Epithelial cell of prostate (primary cell): ENCODE results near the gene DRD3.

ENCODE experiments used
- DNase-seq: peaks from one replicate; pipeline ENCODE4 v3.0.0-alpha.2; 2011; ENCODE audit warnings: low read depth, low spot score
- H3K27ac ChIP-seq: fragments of 450-650 bp; 2 replicates; pipeline ENCODE4 v1.5.1; 2017; ENCODE audit warnings: mild to moderate bottlenecking

Gene DRD3

GRCh38 chr3:114127517-114127916, 51.3 kb downstream of the DRD3 start:
- no peak overlapping the region for H3K27ac ChIP-seq
- no peak for DNase-seq

- H3K27ac ChIP-seq = no peak overlapping the region
- no peak for DNase-seq
These were observed 52.4 kb downstream of the DRD3 start for GRCh38 chr3:114126461-114126860.

- DNase-seq = no peak
- H3K27ac ChIP-seq = peak overlapping the region; percentile 9
These were observed 56.7 kb downstream of the DRD3 start for GRCh38 chr3:114122027-114122709.

- H3K27ac ChIP-seq = no peak overlapping the region
- no peak for DNase-seq
These were observed 58.6 kb downstream of the DRD3 start for GRCh38 chr3:114120211-114120610.

GRCh38 chr3:114119776-114120175, 59.1 kb downstream of the DRD3 start:
- H3K27ac ChIP-seq = no peak overlapping the region
- no peak for DNase-seq

- no peak for DNase-seq
These were observed 63.7 kb downstream of the DRD3 start for GRCh38 chr3:114115143-114115542.

GRCh38 chr3:114114719-114115118, 64.1 kb downstream of the DRD3 start:
- no peak for DNase-seq
- H3K27ac ChIP-seq = no peak overlapping the region

More at GRCh38 chr3:114115143-114115542, 63.7 kb downstream of the DRD3 start:
- H3K27ac ChIP-seq = no peak overlapping the region

- DNase-seq = no peak
- H3K27ac ChIP-seq = no peak overlapping the region
These were observed 66.2 kb downstream of the DRD3 start for GRCh38 chr3:114112696-114113095.

GRCh38 chr3:114111060-114111770, 67.6 kb downstream of the DRD3 start:
- DNase-seq = no peak

GRCh38 chr3:114110439-114110838, 68.4 kb downstream of the DRD3 start:
- DNase-seq = no peak
- H3K27ac ChIP-seq = no peak overlapping the region

More at GRCh38 chr3:114111060-114111770, 67.6 kb downstream of the DRD3 start:
- H3K27ac ChIP-seq = no peak overlapping the region

- DNase-seq = no peak
- no peak overlapping the region for H3K27ac ChIP-seq
These were observed 70.7 kb downstream of the DRD3 start for GRCh38 chr3:114108137-114108536.

GRCh38 chr3:114104414-114104813, 74.4 kb downstream of the DRD3 start:
- H3K27ac ChIP-seq = no peak overlapping the region
- DNase-seq = no peak

- no peak for DNase-seq
- H3K27ac ChIP-seq = no peak overlapping the region
These were observed 75.0 kb downstream of the DRD3 start for GRCh38 chr3:114103858-114104257.

GRCh38 chr3:114103181-114103580, 75.7 kb downstream of the DRD3 start:
- DNase-seq = no peak
- H3K27ac ChIP-seq = no peak overlapping the region

GRCh38 chr3:114101101-114101500, 77.8 kb downstream of the DRD3 start:
- no peak overlapping the region for H3K27ac ChIP-seq
- DNase-seq = no peak

- DNase-seq = no peak
- H3K27ac ChIP-seq = no peak overlapping the region
These were observed 83.1 kb downstream of the DRD3 start for GRCh38 chr3:114095796-114096195.

- peak; percentile 65 for DNase-seq
- H3K27ac ChIP-seq = no peak overlapping the region
These were observed 85.3 kb downstream of the DRD3 start for GRCh38 chr3:114093596-114093995.

- DNase-seq = no peak
- H3K27ac ChIP-seq = no peak overlapping the region
These were observed 85.9 kb downstream of the DRD3 start for GRCh38 chr3:114093016-114093380.

GRCh38 chr3:114092151-114093015, 86.5 kb downstream of the DRD3 start:
- no peak for DNase-seq
- no peak overlapping the region for H3K27ac ChIP-seq

GRCh38 chr3:114089675-114090074, 89.2 kb downstream of the DRD3 start:
- no peak overlapping the region for H3K27ac ChIP-seq
- no peak for DNase-seq

- no peak overlapping the region for H3K27ac ChIP-seq
- DNase-seq = no peak
These were observed 92.5 kb downstream of the DRD3 start for GRCh38 chr3:114086356-114086755.
